NCI-H1092 (cell line): ENCODE measurements around the gene STX5.
A peak's percentile ranks its signal among the peaks of the same experiment; 100 is the strongest.
"Not testable (repeated sequence)": the region's sequence is repeated elsewhere in the genome, so short reads cannot be mapped to it uniquely, and the experiment has no call there.

Experiments
- DNase-seq: peaks from one replicate; lab custom pipeline; 2025; lab: John Stamatoyannopoulos, UW

Gene STX5

DNA sequence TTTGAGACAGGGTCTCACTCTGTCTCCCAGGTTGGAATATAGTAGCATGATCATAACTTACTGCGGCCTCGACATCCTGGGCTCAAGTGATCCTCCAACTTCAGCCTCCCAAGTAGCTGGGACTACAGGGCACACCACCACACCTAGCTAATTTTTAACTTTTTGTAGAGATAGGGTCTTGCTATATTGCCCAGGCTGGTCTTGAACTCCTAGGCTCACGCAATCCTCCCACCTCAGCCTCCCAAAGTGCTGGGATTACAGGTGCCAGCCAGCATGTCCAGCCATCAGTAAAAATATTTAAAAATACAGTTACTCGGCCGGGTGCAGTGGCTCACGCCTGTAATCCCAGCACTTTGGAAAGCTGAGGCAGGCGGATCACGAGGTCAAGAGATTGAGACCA lies 3.7 kb downstream of the STX5 start:
- DNase-seq, result not testable (repeated sequence)

DNA sequence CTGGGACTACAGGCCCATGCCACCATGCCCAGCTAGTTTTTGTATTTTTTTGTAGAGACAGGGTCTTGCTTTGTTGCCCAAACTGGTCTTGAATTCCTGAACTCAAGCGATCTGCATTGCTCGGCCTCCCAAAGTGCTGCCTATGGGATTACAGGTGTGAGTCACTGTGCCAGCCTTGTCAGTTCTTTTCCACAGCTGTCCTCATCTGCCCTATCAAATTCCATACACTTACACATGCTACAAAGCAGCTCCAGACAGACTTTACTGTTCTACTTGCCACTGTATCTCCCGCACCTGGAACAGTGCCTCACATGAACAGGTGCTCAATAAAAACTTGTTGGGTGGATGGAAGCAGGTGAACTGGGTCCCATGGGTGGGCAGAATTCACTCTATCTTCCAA lies 8.2 kb downstream of the STX5 start:
- DNase-seq, result no peak

DNA sequence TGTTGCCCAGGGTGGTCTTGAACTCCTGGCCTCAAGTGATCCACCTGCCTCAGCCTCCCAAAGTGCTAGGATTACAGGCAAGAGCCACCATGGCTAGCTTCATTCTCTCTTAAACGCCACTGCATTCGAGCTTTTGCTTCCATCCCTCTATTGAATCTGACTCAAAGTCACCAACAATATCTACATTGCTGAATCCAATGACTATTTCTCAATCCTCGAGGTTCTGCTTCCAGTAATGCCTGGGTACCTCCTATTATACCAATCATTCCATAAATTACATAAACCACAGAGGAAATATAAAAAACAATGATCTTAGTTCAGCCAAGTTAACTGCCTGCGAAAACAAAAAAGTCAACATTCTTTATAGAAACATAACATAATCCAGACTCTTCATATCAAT lies 14.7 kb downstream of the STX5 start:
- no peak for DNase-seq

DNA sequence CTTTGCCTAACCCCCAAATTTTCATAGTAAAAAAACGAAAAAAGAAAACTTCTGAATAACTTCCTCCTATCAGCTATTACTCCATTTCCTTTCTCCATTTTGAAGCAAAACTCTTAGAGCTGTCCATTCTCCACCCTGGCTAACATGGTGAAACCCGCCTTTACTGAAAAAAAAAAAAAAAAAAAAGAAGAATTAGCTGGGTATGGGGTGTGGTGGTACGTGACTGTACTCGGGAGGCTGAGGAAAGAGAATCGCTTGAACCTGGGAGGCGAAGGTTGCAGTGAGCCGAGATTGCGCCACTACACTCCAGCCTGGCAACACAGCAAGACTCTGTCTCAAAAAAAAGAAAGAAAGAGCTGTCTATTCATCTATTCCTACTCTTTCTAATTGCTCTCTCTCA lies 15.3 kb downstream of the STX5 start:
- DNase-seq, result no peak

DNA sequence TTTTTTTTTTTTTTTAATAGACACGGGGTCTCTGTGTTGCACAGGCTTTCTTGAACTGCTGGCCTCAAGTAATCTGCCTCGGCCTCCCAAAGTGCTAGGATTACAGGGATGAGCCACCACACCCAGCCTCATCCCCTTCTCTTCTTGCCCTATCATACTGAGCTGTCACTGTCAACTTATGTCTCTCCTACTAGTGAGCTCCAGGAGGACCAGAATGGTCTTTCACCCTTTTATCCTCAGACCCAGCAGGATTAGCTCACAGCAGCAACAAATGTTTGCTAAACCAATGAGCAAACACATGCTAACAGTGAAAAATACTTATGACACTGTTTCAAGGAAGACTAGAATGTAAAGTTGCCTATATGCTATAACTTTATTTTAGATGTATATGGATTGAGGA lies 20.2 kb downstream of the STX5 start:
- DNase-seq, result no peak

DNA sequence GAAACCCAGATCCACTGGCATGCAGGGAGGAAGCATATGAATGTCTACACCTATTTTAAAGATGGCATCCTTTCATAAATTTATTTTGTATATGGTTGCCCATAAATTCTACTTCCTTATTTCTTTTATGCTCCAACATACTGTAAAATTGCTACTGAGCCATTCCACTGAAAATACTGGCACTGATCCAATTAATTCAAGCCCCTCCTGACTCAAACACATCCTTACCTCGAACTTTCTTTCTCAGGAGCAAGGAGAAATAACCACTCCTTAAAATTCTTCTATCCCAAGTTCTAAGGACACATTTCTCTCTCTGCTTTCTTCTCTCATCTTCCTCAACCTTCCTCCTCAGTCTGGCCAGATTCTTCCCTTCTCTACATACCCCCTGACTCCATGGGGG lies 21.1 kb downstream of the STX5 start:
- DNase-seq, result no peak

DNA sequence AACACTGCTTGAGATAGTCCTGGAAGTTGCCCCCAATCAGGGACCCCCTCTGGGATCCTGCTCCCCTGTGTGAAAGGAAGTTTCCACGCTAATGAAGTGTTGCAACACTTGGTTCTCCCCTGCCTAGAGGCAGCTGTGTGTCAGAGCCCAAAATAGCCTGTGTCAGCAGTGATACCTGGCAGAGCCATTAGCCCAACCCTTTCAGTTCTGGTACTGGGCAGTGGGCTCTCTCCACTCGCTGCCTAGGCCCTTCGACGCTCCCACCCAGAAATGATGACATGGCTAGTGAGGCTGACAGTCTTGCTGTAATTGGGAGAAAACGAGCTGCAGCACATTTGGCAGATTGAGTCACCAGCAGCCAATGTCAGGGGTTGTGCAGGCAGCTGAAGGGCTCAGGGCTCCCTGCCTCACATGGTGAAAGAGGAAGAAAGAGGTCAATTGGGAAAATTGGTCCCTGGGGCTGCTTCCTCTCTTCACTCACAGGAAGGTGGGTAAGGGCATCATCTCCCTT lies 25.2 kb downstream of the STX5 start:
- DNase-seq, result no peak

DNA sequence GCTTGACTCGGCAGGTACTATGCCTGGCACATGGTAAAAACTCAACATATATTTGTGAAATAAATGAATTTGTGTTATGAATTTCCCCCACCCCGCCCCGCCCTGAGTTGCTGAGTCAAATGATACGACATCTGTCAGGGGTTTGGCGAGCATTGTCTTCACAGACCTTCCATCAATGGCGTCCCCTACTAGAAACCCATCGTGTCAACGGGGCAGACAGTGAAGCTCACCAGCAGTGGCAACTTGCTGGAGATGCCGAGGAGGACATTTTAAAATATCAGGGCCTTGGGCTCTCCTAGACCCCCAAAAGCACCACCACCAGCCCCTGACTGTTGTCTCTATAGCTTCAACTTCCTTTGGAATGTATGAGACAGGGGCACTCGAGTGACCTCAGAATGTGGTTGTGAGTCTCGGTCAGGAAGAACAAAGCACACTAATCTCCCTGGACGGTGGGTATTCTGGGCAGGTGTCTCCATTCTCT lies 25.9 kb downstream of the STX5 start:
- DNase-seq, result no peak

DNA sequence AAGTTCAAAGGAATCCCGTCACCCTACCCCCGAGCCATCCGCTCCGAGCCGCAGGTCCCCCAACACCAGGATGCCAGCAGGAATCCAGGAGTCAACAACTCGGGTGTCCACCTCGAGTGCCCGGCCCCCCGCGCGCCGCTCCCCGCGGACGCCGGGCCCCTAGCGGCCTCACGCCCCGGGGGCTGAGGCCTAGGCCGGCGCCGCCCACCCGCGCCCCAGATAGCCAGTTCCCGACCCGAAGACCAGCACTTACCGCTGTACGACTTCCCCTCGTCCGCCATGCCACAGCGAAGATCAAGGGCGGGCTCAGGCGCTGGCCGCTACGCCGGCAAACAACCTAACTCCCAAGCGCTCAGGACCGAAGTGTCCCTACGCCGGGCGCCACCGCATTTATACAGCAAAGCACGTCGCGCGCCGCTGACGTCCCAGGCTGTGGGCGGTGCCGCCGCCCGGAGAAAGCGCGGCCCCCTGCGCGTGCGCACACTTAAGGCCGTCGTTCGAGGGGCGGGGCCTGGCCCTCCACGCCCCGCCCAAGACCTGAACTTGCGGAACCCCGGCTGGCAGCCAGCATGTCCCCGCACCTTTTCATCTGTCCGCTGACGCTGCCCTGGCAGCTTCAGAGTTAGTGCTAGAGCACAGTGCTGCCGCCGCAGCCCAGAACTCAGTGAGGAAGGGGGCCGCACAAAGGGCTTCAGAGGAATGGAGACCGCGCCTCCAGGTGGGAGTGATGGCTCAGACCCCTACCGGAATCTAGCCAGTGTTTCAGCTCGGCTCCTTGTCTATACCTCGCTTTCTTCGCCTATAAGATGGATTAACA lies 26.6 kb downstream of the STX5 start, which contains the start of gene NXF1:
Gene NXF1 (minus strand): TSS at position 365 of the 817 bp plus-strand sequence. CDS start 84 bp downstream, at position 281.
- DNase-seq, result peak; percentile 96

DNA sequence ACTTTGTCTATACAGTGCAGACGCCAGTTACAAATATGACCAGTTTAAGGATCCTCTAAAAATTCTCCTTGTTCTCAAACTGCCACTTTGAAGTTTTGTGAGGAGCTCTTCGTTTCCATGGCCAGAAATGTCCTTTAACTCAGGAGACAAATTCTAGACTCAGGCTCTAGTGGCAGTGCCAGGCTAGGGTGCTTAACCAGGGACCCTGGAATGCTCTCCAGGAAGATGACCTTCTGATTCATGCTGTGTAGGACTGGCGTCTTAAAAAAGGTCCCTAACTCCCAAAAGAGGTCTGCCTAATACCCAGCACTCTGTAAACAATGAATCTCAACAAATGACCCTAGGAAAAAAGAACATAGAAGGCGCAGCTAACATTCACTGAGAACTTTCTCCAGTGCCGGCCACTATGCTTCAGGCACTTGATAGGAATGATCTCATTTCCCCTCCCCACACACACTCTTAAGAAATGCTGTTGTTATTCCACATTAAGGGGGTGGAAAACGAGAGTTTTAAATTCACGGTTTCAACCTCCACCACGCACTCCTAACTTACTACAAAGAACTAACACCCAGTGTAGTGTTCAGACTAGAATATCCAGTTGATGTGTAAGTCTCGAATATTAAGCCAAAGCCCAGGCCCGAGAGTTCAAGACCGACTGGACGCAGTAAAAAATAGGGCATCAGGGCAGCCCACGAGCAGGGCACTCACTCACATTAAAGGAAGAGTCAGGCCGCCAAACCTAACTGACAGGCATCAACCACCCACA lies 27.4 kb downstream of the STX5 start:
- no peak for DNase-seq

DNA sequence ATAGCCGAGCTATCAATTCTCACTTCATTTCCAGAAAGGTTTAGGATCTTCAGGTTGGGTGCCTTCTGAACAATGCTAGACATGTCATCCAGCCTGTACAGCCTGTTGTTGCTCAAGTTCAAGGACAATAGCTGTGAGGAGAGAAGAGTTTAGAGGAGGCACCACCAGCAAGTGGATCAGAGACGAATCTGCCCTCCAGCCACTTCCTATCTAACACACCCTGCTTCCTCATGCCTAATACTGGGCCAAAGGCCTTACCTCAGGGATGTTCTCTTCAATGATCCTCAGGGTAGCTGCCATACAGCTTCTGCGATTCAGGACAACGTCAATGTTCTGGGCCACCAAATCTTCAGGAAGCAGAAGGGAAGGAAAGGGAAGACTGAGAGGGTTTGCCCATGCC lies 30.8 kb downstream of the STX5 start:
- no peak for DNase-seq

DNA sequence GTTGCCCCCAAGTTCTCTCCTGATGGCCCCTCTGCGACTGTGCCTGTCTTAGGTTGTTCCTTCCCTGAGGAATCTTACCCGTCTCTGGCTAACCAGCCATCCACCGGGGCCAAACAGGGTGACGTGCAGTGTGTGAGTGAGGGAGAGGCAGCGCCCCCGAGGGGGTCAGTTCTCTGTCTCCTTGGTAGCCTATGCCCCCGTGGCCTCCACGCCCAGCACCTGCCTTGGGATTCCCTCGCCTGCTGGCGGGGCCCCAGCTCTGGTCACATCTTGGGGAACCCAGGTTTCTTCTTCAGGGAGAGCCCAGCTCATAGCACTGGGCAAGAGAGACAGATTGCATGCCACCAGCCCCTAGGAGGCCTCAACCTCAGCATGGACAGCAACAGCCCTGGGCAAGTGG lies 32.4 kb downstream of the STX5 start:
- DNase-seq, result no peak

DNA sequence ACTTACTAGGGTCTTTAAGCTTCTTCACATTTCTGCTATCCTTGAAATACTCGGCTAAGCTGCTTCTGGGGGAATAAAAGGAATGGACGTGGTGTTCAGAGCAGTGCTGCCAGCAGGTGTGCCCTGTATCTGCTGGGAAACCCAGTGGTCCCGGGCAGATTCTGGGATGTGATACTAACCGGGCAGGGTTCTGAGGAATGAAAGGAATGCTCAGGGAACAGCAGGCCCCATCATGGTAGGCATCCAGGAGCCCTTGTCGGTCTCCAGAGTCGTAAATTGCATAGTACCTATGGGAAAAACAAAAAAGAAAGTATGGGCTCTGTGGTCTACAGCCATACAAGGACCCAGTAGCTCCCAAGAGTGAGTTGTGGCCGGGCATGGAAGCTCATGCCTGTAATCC lies 35.6 kb downstream of the STX5 start:
- DNase-seq, result no peak

DNA sequence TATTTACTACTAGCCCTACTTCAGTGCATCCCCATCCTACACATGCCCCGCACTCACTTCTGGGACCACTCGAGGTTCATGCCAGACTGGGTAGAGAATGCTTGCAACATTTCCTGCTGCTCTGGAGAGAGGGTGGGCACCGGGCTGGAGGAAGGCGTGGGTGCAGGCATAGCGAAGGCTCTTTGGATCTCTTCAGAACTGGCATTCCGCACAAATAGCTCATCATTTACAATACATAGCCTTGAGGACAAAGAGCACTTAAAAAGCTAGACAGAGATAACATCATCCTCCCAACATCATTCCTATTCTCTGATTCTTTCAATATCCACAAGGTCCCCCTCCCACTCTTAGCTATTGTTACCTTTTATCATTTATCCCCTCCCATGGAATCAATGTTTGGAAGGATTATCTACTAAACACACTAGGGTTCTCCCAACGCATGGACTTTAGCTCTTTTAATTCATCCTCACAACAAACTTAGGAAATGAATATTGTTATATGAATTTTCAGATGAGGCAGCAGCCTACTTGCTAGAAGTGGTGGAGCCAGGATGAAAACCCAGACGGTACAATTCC lies 37.6 kb downstream of the STX5 start:
- DNase-seq, result no peak

DNA sequence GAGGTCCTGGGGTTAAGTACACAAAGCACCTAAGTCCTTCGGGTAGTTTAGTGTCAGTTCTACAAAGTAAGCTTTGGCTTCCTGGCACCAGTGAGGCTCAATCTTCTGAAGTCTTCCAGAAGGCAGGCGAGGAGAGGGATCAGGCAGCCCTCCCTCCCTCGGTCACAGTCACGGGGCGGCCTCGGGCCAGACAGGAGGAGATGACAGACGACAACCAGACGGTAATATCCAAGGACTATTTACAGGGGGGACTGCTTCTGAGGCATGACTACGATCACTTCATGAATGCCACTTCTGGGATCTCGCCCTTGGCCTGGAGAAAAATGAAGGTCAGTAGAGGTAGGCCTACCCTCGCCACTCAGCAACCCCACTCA lies 39.7 kb downstream of the STX5 start:
- DNase-seq, result no peak

DNA sequence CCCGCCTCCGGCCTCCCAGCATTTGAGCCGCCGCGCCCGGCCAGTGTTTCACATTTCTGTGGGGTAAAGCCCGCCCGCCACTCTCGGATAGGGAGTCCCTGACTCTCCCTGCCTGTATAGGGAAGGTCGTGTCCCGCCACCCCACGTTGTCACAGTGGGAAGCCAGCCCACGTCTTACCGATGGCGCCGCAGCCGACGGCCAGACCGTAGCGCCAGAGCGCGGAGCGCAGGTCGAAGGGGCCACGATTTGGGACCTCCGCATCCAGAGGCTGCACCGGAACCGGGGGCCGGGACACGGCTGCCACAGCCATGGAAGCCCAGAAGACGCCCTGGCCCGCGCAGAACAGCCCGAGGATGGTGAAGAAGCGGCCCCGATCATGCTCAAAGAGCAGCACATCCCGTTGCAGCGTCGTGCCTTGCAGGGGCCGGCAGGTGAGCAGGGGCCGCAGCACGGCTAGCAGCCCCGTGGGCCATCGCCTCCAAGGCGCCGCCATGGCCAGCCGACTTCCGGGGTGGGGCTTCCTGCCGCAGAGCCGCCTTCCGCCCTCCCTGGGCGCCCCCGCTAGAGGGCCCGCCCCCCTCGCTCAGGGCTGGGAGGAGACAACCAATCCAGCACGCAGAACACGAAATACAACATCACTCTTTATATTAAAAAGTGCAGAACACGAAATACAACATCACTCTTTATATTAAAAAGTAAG lies 40.2 kb downstream of the STX5 start, which contains the start of gene TMEM223:
Gene TMEM223 (minus strand): TSS at position 506 of the 701 bp plus-strand sequence. CDS start 12 bp downstream, at position 494.
- peak; percentile 76 for DNase-seq

DNA sequence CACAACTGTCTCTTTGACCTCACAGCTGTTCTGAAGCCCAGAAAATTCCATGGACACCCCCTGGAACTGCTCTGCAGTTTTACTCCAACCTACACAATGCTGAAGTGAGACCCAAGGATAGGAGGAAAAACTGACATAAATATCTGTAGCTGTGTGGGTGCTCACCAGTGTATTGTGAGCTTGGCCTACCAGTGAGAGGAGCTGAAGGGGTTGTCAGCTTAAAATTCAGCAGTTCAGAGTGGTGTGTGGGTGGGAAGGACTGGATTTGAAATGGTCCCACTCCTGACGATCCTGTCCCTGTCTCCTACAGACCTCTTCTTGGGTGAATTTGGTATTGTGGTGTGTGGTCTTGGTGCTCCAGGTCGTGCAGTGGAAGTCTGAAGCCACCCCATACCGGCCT lies 42.3 kb downstream of the STX5 start:
- DNase-seq, result no peak

DNA sequence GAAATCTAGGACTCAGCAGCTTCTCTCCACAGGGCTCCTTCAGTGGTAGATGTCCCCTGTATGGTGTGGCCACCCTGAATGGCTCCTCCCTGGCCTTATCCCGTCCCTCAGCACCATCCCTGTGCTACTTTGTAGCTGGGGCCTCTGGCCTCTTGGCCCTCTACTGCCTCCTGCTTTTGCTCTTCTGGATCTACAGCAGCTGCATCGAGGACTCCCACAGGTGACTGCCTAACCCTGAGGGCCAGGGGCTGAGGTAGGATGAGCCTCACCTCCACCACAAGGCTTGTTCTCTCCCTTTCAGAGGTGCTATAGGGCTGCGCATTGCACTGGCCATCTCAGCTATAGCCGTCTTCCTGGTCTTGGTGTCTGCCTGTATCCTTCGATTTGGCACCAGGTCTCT lies 42.9 kb downstream of the STX5 start:
- no peak for DNase-seq

DNA sequence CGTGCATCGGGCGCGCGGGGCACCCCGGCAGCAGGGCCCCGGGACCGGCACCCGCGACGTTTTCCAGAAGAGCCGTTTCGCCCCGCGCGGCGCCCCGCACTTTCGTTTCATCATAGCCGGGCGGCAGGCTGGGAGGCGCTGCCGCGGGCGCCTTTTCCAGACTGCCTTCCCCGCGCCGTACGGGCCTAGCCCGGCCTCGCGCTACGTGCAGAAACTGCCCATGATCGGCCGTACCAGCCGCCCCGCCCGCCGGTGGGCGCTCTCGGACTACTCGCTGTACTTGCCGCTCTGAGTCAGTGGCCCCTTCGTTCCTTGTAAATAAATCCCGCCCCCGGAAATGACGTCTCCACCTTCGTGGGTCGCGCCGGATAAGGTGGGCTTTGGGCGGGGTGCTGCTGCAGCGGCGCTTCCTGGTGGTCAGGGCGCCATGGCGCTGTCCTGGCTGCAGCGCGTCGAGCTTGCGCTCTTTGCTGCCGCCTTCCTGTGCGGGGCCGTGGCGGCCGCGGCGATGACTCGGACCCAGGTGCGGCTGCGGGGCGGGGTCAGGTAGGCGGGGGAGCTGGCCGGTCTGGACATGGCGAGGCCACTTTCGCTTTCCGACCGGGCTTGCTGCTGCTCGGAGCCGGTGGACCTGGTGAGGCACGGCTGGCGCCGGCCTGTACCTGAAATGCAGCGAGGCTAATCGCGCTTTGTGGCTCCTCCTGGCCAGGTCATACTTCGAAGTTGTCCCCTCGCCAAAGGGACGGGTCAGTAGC lies 44.7 kb downstream of the STX5 start, which contains the start of gene TMEM179B:
Gene TMEM179B (plus strand): TSS at position 398 of the 755 bp plus-strand sequence. CDS start 30 bp downstream, at position 428.
- DNase-seq, result peak; percentile 99

DNA sequence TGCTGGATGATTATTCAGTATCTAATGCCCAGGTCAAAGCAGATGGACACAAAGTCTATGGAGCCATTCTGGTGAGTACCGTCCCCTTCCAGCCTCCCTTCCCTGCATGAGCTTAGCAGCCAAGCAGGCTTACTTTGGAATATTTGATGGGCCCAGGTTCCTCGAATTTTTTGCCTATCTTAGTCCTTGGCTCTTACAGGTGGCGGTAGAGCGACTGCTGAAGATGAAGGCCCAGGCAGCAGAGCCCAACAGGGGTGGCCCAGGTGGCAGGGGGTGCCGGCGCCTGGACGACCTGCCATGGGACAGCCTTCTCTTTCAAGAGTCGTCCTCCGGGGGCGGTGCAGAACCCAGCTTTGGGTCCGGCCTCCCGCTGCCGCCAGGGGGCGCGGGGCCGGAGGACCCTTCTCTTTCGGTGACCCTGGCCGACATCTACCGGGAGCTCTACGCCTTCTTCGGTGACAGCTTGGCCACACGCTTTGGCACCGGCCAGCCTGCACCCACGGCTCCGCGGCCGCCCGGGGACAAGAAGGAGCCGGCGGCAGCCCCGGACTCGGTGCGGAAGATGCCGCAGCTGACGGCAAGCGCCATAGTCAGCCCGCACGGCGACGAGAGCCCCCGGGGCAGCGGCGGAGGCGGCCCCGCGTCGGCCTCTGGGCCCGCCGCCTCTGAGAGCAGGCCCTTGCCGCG lies 45.4 kb downstream of the STX5 start:
- DNase-seq, result peak; percentile 82
